Keratinocyte (primary cell): ENCODE measurements around the gene MKLN1. TPM values are rescaled to one million over a fixed set of nuclear protein-coding genes. Genes with fewer than 3 reads are reported as not detected.

Source experiments
- DNase-seq: peaks from one replicate; pipeline ENCODE4 v3.0.0-alpha.2; 2011; ENCODE audit warnings: low read depth, missing footprints, low spot score
- FAIRE-seq: peaks from 2 replicates; lab custom pipeline; 2011; peaks lifted over from hg19 to GRCh38; lab: Jason Lieb, UNC
- H2AFZ ChIP-seq: 2 replicates; pipeline ENCODE4 v1.6.0; 2012; ENCODE audit warnings: low read length, control low read depth, inconsistent platforms; ENCODE audit not compliant: control insufficient read depth
- H3K27ac ChIP-seq: 2 replicates; pipeline ENCODE4 v1.5.1; 2011; ENCODE audit warnings: low read length; ENCODE audit not compliant: control insufficient read depth, insufficient read depth
- H3K27me3 ChIP-seq: 3 replicates; pipeline ENCODE4 v1.6.0; 2011; ENCODE audit warnings: low read length; ENCODE audit not compliant: control insufficient read depth, insufficient read depth; ENCODE audit errors: extremely low read depth
- H3K36me3 ChIP-seq, 2 experiments: 2 replicates in 1 of 2; 3 replicates in 1 of 2; pipeline ENCODE4 v1.5.1; 2011; ENCODE audit warnings: low read length in 2 of 2, mild to moderate bottlenecking in 1 of 2; ENCODE audit not compliant: control insufficient read depth in 2 of 2, insufficient read depth in 2 of 2; ENCODE audit errors: extremely low read depth in 1 of 2
- H3K4me1 ChIP-seq: 3 replicates; pipeline ENCODE4 v1.5.1; 2011; ENCODE audit warnings: low read length; ENCODE audit not compliant: control insufficient read depth, insufficient read depth; ENCODE audit errors: extremely low read depth
- H3K4me2 ChIP-seq: 3 replicates; pipeline ENCODE4 v1.6.0; 2011; ENCODE audit warnings: low read depth, low read length; ENCODE audit not compliant: control insufficient read depth, insufficient read depth; ENCODE audit errors: extremely low read depth
- H3K4me3 ChIP-seq, 3 experiments: fragments of 200-600 bp in 1 of 3; sonication (generic) in 1 of 3; 2 replicates in 2 of 3; 3 replicates in 1 of 3; pipeline ENCODE4 v1.5.1; 2011 to 2016; ENCODE audit warnings: low read length in 3 of 3, mild to moderate bottlenecking in 3 of 3, control low read depth in 2 of 3, inconsistent platforms in 1 of 3, low read depth in 1 of 3, mixed read lengths in 1 of 3, mixed run types in 1 of 3, moderate library complexity in 1 of 3; ENCODE audit not compliant: control insufficient read depth in 2 of 3, insufficient read depth in 2 of 3; ENCODE audit errors: extremely low read depth in 1 of 3
- H3K79me2 ChIP-seq: 2 replicates; pipeline ENCODE4 v1.6.0; 2012; ENCODE audit warnings: low read length; ENCODE audit not compliant: control insufficient read depth, insufficient read depth
- H3K9ac ChIP-seq: 3 replicates; pipeline ENCODE4 v1.6.0; 2011; ENCODE audit warnings: low read length; ENCODE audit not compliant: control insufficient read depth, insufficient read depth; ENCODE audit errors: extremely low read depth
- H3K9me1 ChIP-seq: 3 replicates; pipeline ENCODE4 v1.6.0; 2011; ENCODE audit warnings: low read length; ENCODE audit not compliant: control insufficient read depth, insufficient read depth; ENCODE audit errors: extremely low read depth
- H3K9me3 ChIP-seq: 2 replicates; pipeline ENCODE4 v1.5.1; 2012; ENCODE audit warnings: low read depth, low read length; ENCODE audit not compliant: control insufficient read depth
- H4K20me1 ChIP-seq: 3 replicates; pipeline ENCODE4 v1.6.0; 2011; ENCODE audit warnings: low read length; ENCODE audit not compliant: control insufficient read depth, insufficient read depth; ENCODE audit errors: extremely low read depth
- EZH2 ChIP-seq: IDR thresholded peaks from one replicate; pipeline ENCODE4 v1.6.1; 2012; ENCODE audit warnings: inconsistent platforms, mild to moderate bottlenecking, low read length, moderate library complexity
- dilution Hi-C: fragments of 300-500 bp; cut with MboI; formaldehyde crosslinking; loops from one replicate; pipeline ENCODE4 v1.7.0; 2020; ENCODE audit warnings: low sequenced_read_pairs; ENCODE audit not compliant: extremely low pct_ligation_motif_present
- polyA plus RNA-seq, 5 experiments: library from polyadenylated mRNA; depleted of rRNA in 3 of 5; stranded (reverse) in 3 of 5; stranded (forward) in 1 of 5; unstranded in 1 of 5; fragments of >200 nt; gene quantifications; 1 replicate in 1 of 5; 2 replicates in 3 of 5; 3 replicates in 1 of 5; pipeline versions ENCODE4 v1.2.1 to v1.2.3, GENCODE V29; 2011 to 2012; ENCODE audit warnings: missing spikeins in 2 of 5, low read depth in 1 of 5, low replicate concordance in 1 of 5
- TF ChIP-seq, protein P1 (sequence below), 3 experiments: IDR thresholded peaks in 1 of 3; conservative IDR thresholded peaks in 1 of 3; optimal IDR thresholded peaks in 1 of 3; 2 replicates in 2 of 3; 3 replicates in 1 of 3; pipeline versions ENCODE3 to v1.5.1; 2011; ENCODE audit warnings: low read length in 3 of 3, mild to moderate bottlenecking in 3 of 3, moderate library complexity in 2 of 3, control low read depth in 1 of 3, inconsistent platforms in 1 of 3; ENCODE audit not compliant: insufficient read depth in 2 of 3; ENCODE audit errors: extremely low read depth in 1 of 3

Gene MKLN1
- polyA plus RNA-seq, 1 donor (not counting 4 experiments of a cell fraction or from before 2014, with no cell fraction given), result 43.8 TPM

DNA sequence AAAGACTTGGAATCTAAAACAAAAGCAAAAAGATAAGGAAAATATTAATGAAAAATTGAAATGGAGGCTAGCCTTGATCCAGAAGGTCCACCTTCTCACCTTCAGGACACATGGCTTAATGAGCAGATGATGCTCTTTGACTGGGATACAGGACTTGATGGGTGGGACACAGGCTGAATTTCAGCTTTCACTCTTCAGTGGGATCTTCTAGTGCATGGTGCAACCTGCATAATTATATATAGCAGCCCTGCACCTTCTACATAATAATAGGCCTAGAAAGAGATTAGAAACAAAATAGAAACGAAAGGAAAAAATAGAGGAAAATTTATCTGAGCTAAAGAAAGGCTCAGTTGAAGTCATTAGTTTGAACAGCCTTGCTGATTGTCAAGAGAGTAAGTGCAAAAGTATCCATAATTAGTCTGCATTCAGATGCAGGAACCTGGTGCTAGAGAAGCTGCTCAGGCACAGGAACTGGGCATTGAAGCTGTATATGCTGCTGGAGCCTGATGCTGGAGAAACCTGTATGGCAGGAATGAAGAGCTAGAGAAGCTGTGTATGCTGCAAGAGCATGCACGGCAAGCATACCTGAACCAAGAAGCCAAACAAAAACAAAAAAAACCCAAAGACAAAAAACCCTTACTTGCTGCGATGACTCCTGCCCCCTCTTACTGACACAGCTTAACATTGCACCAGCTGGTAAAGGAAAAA, 19.4 kb downstream of the MKLN1 start:
- H3K9me1 ChIP-seq, result no peaks in the 10 kb centered on the region
- no peaks in the 10 kb centered on the region for H3K9me3 ChIP-seq
- peaks cover 7% of the 10 kb centered on the region for H3K4me1 ChIP-seq
- H3K27ac ChIP-seq, result no peak overlapping the region
- DNase-seq (no peak), FAIRE-seq (peak; percentile 26)
- no peaks in the 10 kb centered on the region for H3K27me3 ChIP-seq
- no peak overlapping the region for H3K9ac ChIP-seq
- no peaks in the 10 kb centered on the region for H3K36me3 ChIP-seq
- TF ChIP-seq, protein P1, sequence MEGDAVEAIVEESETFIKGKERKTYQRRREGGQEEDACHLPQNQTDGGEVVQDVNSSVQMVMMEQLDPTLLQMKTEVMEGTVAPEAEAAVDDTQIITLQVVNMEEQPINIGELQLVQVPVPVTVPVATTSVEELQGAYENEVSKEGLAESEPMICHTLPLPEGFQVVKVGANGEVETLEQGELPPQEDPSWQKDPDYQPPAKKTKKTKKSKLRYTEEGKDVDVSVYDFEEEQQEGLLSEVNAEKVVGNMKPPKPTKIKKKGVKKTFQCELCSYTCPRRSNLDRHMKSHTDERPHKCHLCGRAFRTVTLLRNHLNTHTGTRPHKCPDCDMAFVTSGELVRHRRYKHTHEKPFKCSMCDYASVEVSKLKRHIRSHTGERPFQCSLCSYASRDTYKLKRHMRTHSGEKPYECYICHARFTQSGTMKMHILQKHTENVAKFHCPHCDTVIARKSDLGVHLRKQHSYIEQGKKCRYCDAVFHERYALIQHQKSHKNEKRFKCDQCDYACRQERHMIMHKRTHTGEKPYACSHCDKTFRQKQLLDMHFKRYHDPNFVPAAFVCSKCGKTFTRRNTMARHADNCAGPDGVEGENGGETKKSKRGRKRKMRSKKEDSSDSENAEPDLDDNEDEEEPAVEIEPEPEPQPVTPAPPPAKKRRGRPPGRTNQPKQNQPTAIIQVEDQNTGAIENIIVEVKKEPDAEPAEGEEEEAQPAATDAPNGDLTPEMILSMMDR (optimal IDR thresholded peaks at IDR 0.05 in 1 of 3, IDR thresholded peaks at IDR 0.05 in 1 of 3, conservative IDR thresholded peaks at IDR 0.05 in 1 of 3; ENCODE audit: extremely low read depth in 1 of 3, insufficient read depth in 2 of 3, low read length in 3 of 3), result no peak
- no peak for TF ChIP-seq EZH2
- peaks cover 3% of the 10 kb centered on the region for H4K20me1 ChIP-seq
- no peak overlapping the region for H2AFZ ChIP-seq
- dilution Hi-C loops, result no loop called here
- peaks cover 84% of the 10 kb centered on the region for H3K79me2 ChIP-seq
- H3K4me2 ChIP-seq, result peak overlapping the region; percentile 13
- no peak overlapping the region for H3K4me3 ChIP-seq

DNA sequence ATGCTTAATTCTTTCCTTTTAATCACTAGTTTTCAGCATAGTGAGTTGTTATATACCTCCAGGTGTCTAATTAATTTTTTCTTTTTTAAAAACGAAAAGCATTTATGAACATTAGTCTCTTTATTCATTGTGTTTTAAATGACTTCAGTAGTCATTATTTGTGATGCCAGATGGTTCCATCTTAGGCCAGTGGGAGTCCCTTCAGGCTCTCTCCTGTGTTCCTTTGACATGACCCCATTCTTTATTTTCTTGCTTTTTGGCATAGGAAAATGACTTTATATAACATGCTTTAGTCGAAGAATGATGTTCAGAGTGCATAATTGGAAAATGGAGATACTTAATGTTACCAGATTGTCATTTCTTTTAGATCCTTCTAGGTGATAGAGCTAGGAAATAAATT, 24.4 kb downstream of the MKLN1 start:
- DNase-seq (no peak), FAIRE-seq (no peak)
- H4K20me1 ChIP-seq, result peaks cover 3% of the 10 kb centered on the region
- no peaks in the 10 kb centered on the region for H3K36me3 ChIP-seq
- dilution Hi-C loops, result no loop called here
- peaks cover 4% of the 10 kb centered on the region for H3K4me1 ChIP-seq
- no peak overlapping the region for H3K9ac ChIP-seq
- no peak overlapping the region for H3K27ac ChIP-seq
- H3K27me3 ChIP-seq, result no peaks in the 10 kb centered on the region
- TF ChIP-seq, protein P1 (optimal IDR thresholded peaks at IDR 0.05 in 1 of 3, IDR thresholded peaks at IDR 0.05 in 1 of 3, conservative IDR thresholded peaks at IDR 0.05 in 1 of 3; ENCODE audit: extremely low read depth in 1 of 3, insufficient read depth in 2 of 3, low read length in 3 of 3), result no peak
- TF ChIP-seq EZH2, result no peak
- no peak overlapping the region for H3K4me3 ChIP-seq
- H3K4me2 ChIP-seq, result no peak overlapping the region
- H2AFZ ChIP-seq, result no peak overlapping the region
- H3K9me1 ChIP-seq, result no peaks in the 10 kb centered on the region
- peaks cover 97% of the 10 kb centered on the region for H3K79me2 ChIP-seq
- no peaks in the 10 kb centered on the region for H3K9me3 ChIP-seq
